Subcutaneous adipose tissue (tissue), 4 donors: ENCODE results near the gene L3MBTL1. TPM values are rescaled to one million over a fixed set of nuclear protein-coding genes. Genes with fewer than 3 reads are reported as not detected.

Source experiments
- total RNA-seq, 4 donors: library from RNA; depleted of rRNA; stranded (reverse); fragments of >200 nt; gene quantifications; one replicate each; pipeline ENCODE4 v1.1.0, GENCODE V29; 2016
- TF ChIP-seq, protein P1 (sequence below): fragments of 450-650 bp; IDR thresholded peaks from one replicate; pipeline ENCODE4 v1.5.1; 2016; ENCODE audit warnings: low read depth, mild to moderate bottlenecking, control low read depth, antibody characterized with exemption, moderate library complexity

Gene L3MBTL1
- total RNA-seq, 4 donors from 2014 or later = 5.7 to 11.7 (median 9.3) TPM

DNA sequence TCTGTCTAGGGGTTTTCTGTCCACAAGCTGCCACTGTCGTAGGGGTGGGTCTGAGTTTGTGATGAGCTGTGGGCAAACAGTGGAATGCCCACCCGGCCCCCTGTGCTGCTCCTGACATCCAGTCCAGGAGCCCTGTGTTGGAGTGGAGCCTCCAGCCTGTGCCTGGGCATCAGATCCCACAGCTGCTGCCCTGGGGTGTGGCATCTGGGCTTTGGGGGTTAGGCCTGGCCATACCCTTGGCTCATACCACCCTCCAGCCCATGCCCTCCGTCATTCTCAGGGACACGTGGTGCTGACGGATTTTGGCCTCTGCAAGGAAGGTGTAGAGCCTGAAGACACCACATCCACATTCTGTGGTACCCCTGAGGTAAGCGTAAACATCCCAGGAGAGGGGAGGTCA is 64.3 kb downstream of the L3MBTL1 start:
- TF ChIP-seq, protein P1, sequence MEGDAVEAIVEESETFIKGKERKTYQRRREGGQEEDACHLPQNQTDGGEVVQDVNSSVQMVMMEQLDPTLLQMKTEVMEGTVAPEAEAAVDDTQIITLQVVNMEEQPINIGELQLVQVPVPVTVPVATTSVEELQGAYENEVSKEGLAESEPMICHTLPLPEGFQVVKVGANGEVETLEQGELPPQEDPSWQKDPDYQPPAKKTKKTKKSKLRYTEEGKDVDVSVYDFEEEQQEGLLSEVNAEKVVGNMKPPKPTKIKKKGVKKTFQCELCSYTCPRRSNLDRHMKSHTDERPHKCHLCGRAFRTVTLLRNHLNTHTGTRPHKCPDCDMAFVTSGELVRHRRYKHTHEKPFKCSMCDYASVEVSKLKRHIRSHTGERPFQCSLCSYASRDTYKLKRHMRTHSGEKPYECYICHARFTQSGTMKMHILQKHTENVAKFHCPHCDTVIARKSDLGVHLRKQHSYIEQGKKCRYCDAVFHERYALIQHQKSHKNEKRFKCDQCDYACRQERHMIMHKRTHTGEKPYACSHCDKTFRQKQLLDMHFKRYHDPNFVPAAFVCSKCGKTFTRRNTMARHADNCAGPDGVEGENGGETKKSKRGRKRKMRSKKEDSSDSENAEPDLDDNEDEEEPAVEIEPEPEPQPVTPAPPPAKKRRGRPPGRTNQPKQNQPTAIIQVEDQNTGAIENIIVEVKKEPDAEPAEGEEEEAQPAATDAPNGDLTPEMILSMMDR = no peak

DNA sequence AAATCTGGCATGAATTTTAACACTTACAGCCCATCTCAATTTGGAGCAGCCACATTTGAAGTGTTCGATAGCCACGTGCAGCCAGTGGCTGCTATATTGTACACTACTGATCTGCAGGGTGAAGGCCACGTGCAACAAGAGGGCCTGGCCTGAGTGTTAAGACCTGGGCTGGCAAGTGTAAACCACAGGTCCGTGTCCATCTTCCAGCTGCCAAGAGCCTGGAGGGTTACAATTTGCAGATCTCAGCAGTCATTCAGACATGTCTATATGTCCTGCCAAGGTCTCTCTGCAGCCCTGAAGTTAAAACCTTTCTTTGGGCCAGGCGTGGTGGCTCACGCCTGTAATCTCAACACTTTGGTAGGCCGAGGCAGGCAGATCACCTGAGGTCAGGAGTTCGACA is 65.4 kb downstream of the L3MBTL1 start:
- TF ChIP-seq, protein P1 = no peak

DNA sequence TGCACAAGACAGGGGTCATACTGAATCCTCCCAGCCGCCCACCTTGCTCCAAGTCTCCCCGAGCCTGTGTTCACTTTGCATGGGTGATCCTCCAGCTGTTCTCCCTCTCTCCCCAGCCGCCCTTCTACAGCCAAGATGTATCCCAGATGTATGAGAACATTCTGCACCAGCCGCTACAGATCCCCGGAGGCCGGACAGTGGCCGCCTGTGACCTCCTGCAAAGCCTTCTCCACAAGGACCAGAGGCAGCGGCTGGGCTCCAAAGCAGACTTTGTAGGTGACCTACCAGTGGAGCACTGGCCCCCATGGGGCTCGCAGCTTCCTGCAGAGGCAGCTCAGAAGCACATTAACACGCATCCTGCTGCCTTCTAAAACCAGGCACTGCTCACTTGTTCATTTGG is 68.6 kb downstream of the L3MBTL1 start:
- TF ChIP-seq, protein P1 = no peak

DNA sequence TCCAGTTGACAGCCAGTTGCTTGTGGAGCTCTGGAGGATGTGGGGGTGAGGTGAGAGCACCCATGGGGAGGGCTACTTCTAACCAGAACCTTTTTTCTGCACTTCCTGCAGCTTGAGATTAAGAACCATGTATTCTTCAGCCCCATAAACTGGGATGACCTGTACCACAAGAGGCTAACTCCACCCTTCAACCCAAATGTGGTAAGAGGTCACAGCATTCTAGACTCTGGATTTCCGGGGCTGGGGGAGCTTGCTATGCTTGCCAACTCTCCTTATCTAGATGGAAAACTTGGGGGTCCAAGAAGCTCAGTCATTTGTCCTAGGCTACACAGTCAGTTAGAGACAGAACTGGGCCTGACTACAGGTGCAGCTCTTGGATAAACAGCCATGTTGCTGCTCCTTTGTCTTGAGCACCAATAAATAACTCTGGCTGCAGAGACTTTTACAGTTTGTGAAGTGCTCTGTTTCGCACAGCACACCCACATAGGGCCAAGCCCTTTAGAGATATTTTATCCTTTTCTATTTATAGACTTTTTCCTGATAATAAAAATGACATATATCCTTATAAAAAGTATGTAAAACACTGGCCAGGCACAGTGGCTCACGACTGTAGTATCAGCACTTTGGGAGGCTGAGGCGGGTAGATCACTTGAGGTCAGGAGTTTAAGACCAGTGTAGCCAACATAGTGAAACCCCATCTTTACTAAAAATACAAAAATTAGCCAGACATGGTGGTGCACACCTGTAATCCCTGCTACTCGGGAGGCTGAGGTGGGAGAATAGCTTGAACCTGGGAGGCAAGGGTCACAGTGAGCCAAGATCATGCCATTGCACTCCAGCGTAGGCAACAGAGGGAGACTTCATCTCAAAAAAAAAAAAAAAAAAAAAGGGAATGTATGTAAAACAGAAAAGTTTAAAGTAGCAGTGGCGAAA is 72.6 kb downstream of the L3MBTL1 start:
- TF ChIP-seq, protein P1 = no peak

DNA sequence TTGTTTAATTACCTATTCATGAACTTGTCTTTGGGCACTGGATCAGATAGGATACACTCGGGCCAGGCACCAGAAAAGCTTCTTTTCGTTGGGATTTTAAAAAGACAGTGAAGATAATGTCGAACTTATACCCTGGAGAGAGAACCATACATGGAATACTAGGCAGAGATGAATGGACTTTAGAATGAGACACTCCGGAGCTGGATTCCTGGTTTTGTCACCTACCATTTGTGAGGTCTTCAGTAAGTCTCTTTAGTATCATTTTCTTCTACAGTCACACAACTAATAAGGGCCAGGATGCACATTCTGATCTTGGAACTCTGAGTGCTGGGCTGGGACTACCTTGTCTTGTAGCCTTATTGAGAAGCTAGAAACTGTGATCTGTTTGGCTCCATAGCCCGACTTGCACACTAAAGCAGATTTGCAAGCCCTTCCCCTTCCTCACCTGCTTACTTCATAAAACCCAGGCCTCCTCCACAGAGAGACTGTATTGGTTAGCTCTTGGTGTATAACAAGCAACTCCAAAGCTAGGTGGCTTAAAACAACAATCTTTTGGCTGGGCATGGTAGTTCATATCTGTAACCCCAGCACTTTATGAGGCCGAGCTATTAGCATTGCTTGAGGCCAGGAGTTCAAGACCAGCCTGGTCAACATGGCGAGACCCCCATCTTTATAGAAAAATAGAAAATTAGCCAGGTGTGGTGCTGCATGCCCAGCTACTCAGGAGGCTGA is 75.8 kb downstream of the L3MBTL1 start:
- TF ChIP-seq, protein P1 = no peak

DNA sequence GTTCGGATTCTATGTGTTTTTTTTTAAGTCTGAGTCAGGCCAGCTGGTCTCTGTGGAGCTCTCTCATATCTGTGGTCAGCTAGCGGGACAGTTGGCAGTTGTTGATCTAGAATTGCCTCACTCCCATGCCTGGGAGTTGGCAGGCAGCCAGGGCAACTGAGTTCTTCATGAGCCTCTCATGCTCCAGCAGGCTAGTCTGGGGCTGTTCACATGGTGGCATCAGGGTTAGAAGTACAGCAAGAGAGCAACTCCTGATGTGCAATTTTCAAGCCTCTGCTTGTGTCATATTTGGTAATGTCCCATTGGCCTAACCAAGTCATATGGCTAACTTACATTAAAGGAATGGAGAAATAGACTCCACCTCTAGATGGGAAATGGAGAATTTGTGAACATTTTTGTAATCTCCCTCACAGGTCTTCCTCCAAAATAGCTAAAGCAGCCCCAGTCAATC is 76.5 kb downstream of the L3MBTL1 start:
- TF ChIP-seq, protein P1 = no peak
